Measurements from ENCODE around the gene RANBP9.

RANBP9 gene

DNA sequence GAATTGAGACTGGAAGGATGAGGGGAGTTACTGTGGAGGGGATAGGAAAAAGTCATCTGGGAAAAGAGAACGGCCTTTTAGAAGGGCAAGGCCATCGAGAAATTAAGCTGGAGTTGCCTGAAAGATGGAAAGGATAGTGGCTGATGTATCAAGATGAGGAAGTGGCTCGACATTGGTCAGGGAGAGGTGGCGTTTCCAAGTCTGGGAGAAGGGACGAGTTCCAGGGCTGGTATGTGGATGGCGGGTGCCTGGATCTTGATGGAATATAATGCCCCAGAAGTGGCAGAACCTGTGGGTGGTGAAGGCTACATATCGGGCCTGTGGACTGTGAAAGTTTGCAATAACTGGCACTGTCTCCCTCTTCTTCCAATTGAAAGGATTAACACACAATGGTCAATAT, 139.4 kb downstream of the RANBP9 start:
- DNase-seq (ENCODE audit: low read depth in 4 of 4, low spot score in 1 of 4): no peak
